ENCODE measurements around the gene RFPL1. TPM values are rescaled to one million over a fixed set of nuclear protein-coding genes. Genes with fewer than 3 reads are reported as not detected.
"Not testable (repeated sequence)": the region's sequence is repeated elsewhere in the genome, so short reads cannot be mapped to it uniquely, and the experiment has no call there.

RFPL1 gene
- total RNA-seq, result not detected

- H3K4me1 Mint-ChIP-seq; ATAC-seq (ENCODE audit: low read depth); H3K36me3 Mint-ChIP-seq; H3K27ac Mint-ChIP-seq; POLR2A ChIA-PET; DNase-seq; H3K9me3 Mint-ChIP-seq; H3K4me3 Mint-ChIP-seq: not testable (repeated sequence)
- peaks cover 34% of the 10 kb centered on the region for H3K27me3 Mint-ChIP-seq
Measured at GRCh38 chr22:29438283-29438682, at the start of gene RFPL1. TSS of gene RFPL1 (plus strand) at chr22:29438583.

- H3K27ac Mint-ChIP-seq, result peak overlapping the region; percentile 94
- DNase-seq (no peak), ATAC-seq (ENCODE audit: low read depth) (peak; percentile 11)
- H3K9me3 Mint-ChIP-seq, result no peaks in the 10 kb centered on the region
- H3K36me3 Mint-ChIP-seq, result peaks cover 10% of the 10 kb centered on the region
- no peaks in the 10 kb centered on the region for H3K27me3 Mint-ChIP-seq
- H3K4me3 Mint-ChIP-seq, result peak overlapping the region; percentile 95
- H3K4me1 Mint-ChIP-seq, result peaks cover 28% of the 10 kb centered on the region
- POLR2A ChIA-PET, result interaction anchor here (1.0 to 1.3 kb wide), 3 partner anchors 75 to 1035 kb away, joined by 3 to 6 read pairs (median 3); no protein-coding TSS in a partner anchor
Measured at GRCh38 chr22:29388759-29389090, 49.7 kb upstream of the RFPL1 start.

GRCh38 chr22:29390270-29390669, 48.1 kb upstream of the RFPL1 start:
- POLR2A ChIA-PET, result no interaction called here

DNA sequence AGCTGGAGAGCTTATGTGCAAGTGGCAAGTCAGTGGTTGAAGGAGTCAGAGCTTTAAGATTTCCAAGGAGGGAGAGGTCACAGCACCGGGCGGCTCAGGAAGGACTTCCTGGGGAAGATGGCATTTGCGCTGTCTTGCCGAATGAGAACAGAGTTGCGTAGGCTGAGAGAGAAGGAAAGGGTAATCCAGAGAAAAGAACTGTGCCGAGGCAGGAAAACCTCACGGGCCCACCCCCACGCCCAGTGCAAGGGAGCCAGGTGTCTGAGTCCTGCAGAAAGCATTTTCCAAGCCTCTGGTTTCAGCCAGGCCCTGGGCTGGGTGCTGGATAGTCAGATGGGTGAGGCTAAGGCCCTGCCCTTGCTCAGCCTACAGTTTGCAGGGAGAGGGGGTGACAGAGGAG, 46.8 kb upstream of the RFPL1 start:
- ATAC-seq (ENCODE audit: low read depth) (no peak), DNase-seq (no peak)
- H3K4me3 Mint-ChIP-seq, result no peak overlapping the region
- H3K36me3 Mint-ChIP-seq, result no peaks in the 10 kb centered on the region
- H3K9me3 Mint-ChIP-seq, result no peaks in the 10 kb centered on the region
- H3K27ac Mint-ChIP-seq, result no peak overlapping the region
- POLR2A ChIA-PET, result no interaction called here
- peaks cover 2% of the 10 kb centered on the region for H3K27me3 Mint-ChIP-seq
- peaks cover 20% of the 10 kb centered on the region for H3K4me1 Mint-ChIP-seq

More at GRCh38 chr22:29390270-29390669, 48.1 kb upstream of the RFPL1 start:
- Mint-ChIP-seq H3K36me3 (peaks cover 6% of the 10 kb centered on the region), H3K27me3 (no peaks in the 10 kb centered on the region), H3K4me1 (peaks cover 29% of the 10 kb centered on the region), H3K27ac (no peak overlapping the region), H3K9me3 (no peaks in the 10 kb centered on the region), H3K4me3 (no peak overlapping the region)
- no peak for DNase-seq
- ATAC-seq (ENCODE audit: low read depth), result no peak

DNA sequence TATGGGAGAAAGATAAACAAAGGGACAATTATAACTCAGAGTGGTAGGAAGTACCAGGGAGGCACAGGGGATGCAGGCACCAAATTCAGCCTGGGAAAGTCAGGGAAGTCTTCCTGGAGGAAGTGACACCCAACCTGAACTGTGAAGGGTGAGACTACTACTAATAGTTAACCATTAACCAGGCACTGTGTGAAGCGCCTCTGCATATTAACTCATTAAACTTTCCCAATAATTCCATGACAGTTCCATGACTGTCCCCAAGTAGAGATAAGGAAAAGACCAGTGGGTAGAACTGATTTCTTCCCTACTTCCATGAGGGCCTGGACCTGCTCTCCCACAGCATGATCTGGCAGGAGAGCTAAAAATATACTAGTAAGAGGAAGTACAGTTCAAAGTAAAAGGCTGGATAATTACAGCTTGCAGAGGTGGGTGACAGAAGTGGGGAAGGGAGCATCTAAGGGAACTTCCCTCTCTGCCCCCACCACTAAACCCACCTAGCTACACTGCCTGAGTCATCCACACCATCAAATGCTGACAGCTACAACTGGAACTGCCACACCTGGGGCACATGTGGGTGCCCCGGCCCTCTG, 45.3 kb upstream of the RFPL1 start:
- Mint-ChIP-seq H3K9me3 (no peaks in the 10 kb centered on the region), H3K4me1 (peaks cover 9% of the 10 kb centered on the region), H3K4me3 (no peak overlapping the region), H3K36me3 (no peaks in the 10 kb centered on the region), H3K27ac (no peak overlapping the region), H3K27me3 (peaks cover 2% of the 10 kb centered on the region)
- DNase-seq, result no peak
- ATAC-seq (ENCODE audit: low read depth), result no peak
- POLR2A ChIA-PET, result interaction anchor here (0.6 kb wide), 1 partner anchor 200 kb away, joined by 5 read pairs; no protein-coding TSS in a partner anchor

DNA sequence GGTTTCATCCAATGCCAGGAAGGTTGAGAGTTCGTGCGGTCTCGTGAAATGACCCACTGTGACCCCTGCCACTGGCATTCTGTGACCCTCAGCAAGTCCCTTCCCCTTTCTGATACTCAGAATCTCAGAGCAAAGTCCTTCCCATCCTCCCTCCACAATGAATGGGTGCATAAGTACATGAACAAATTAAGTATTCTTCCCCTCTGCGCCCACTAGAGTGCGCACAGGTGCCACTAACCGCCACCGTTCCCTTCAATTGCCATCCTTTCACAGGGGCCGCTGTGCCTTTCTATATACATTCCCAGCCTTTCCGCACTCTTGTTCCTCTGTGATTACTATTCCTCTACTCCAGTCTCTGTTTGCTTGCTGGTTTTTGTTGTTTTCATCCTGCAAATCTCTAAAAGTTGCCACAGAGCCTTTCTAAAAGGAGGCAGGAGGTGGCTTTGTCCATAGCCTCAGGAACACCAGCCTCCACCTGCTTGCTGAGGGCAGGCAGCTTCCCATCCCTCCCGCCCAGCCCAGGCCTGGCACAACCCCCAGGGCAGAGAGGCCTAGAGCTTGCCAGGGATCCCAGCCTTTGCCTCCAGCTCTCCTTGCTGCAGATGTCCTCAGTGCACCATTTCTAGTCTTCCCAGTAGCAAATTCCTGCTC, 43.3 kb upstream of the RFPL1 start:
- POLR2A ChIA-PET, result interaction anchor here (0.6 kb wide), 2 partner anchors 8 to 158 kb away, joined by 3 read pairs; partner anchors contain the start of gene THOC5
- ATAC-seq (ENCODE audit: low read depth) (peak; percentile 91), DNase-seq (peak; percentile 67)
- H3K4me3 Mint-ChIP-seq, result no peak overlapping the region
- H3K9me3 Mint-ChIP-seq, result no peaks in the 10 kb centered on the region
- peaks cover 6% of the 10 kb centered on the region for H3K4me1 Mint-ChIP-seq
- no peak overlapping the region for H3K27ac Mint-ChIP-seq
- peaks cover 2% of the 10 kb centered on the region for H3K27me3 Mint-ChIP-seq
- H3K36me3 Mint-ChIP-seq, result no peaks in the 10 kb centered on the region

DNA sequence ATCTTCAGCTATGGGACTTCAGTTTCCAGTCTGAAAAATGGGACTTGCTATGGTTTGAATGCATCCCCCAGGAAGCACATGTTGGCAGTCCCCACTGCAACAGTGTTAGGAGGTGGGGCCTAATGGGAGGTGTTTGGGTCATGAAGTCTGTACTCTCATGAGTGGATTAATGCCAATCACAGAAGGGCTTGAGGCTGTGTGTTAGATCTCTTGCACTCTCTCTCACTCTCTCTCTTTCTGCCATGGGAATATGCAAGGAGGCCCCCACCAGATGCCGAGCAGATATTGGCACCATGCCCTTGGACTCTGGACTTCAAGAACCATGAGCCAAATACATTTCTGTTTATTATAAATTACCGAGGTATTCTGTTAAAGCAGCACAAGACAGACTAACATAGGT, 42.3 kb upstream of the RFPL1 start:
- H3K36me3 Mint-ChIP-seq, result no peaks in the 10 kb centered on the region
- H3K4me1 Mint-ChIP-seq, result peaks cover 6% of the 10 kb centered on the region
- POLR2A ChIA-PET, result no interaction called here
- H3K27me3 Mint-ChIP-seq, result peaks cover 4% of the 10 kb centered on the region
- no peak for ATAC-seq (ENCODE audit: low read depth)
- H3K9me3 Mint-ChIP-seq, result no peaks in the 10 kb centered on the region
- DNase-seq, result no peak
- H3K27ac Mint-ChIP-seq, result no peak overlapping the region
- no peak overlapping the region for H3K4me3 Mint-ChIP-seq

GRCh38 chr22:29397791-29398190, 40.6 kb upstream of the RFPL1 start:
- no peaks in the 10 kb centered on the region for H3K9me3 Mint-ChIP-seq
- DNase-seq (no peak), ATAC-seq (ENCODE audit: low read depth) (no peak)
- no peak overlapping the region for H3K4me3 Mint-ChIP-seq
- no peak overlapping the region for H3K27ac Mint-ChIP-seq
- no peaks in the 10 kb centered on the region for H3K36me3 Mint-ChIP-seq
- peaks cover 7% of the 10 kb centered on the region for H3K4me1 Mint-ChIP-seq
- POLR2A ChIA-PET, result no interaction called here
- H3K27me3 Mint-ChIP-seq, result peaks cover 4% of the 10 kb centered on the region

- Mint-ChIP-seq H3K27ac (no peak overlapping the region), H3K4me3 (no peak overlapping the region), H3K9me3 (no peaks in the 10 kb centered on the region), H3K4me1 (peaks cover 1% of the 10 kb centered on the region), H3K27me3 (peaks cover 4% of the 10 kb centered on the region), H3K36me3 (no peaks in the 10 kb centered on the region)
- POLR2A ChIA-PET, result no interaction called here
- no peak for ATAC-seq (ENCODE audit: low read depth)
- no peak for DNase-seq
Measured at GRCh38 chr22:29400576-29400975, 37.8 kb upstream of the RFPL1 start.

DNA sequence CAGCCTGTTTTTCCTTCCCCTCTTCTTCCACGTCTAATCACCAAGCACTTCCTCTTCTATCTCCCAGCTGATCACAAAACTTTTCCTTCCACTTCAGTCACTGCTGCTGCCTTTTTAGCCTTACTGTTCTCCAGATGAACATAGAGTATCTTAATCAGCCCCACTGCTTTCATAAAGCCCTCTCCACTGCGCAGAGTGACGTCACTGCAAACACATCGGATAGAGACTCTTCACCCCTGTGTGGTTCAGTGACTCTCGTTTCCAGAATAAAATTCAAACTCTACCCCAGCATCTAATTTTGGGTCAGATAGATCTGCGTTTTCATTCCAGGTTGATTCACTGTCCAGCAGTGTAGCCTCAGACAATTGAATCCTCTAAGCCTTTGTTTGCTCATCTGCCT, 36.8 kb upstream of the RFPL1 start:
- POLR2A ChIA-PET, H3K4me1 Mint-ChIP-seq, H3K27me3 Mint-ChIP-seq: not testable (repeated sequence)

GRCh38 chr22:29408940-29409339, 29.4 kb upstream of the RFPL1 start:
- H3K36me3 Mint-ChIP-seq, result no peaks in the 10 kb centered on the region
- no peak for ATAC-seq (ENCODE audit: low read depth)
- H3K27me3 Mint-ChIP-seq, result no peaks in the 10 kb centered on the region

More for the DNA sequence above, 36.8 kb upstream of the RFPL1 start:
- H3K36me3 Mint-ChIP-seq; H3K27ac Mint-ChIP-seq; H3K9me3 Mint-ChIP-seq; ATAC-seq (ENCODE audit: low read depth); DNase-seq; H3K4me3 Mint-ChIP-seq: not testable (repeated sequence)

GRCh38 chr22:29411569-29412211, 26.7 kb upstream of the RFPL1 start:
- peak overlapping the region; percentile 25 for H3K27ac Mint-ChIP-seq
- H3K9me3 Mint-ChIP-seq; ATAC-seq (ENCODE audit: low read depth): not testable (repeated sequence)

More at GRCh38 chr22:29408940-29409339, 29.4 kb upstream of the RFPL1 start:
- POLR2A ChIA-PET, result no interaction called here
- no peak for DNase-seq
- no peaks in the 10 kb centered on the region for H3K9me3 Mint-ChIP-seq
- H3K4me1 Mint-ChIP-seq, result peaks cover 18% of the 10 kb centered on the region
- no peak overlapping the region for H3K4me3 Mint-ChIP-seq
- H3K27ac Mint-ChIP-seq, result no peak overlapping the region

DNA sequence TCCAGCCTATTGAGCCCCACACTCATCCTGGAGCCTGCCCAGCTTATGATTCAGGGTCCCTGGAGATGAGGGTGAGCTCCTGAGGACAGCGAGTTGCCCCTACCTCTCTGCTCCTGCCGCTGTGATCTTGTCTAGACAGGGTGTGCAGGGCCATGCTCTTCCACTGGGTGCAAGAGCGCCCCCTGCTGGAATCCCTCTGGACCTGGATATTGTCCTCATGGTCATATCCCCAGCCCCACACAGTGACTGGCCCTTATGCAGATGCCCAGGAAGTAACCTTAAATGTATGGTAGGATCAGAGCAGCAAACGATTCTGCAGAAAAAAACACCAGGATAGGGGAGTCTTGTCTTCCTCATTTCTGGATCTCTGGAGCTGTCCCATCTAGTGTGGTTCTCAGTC, 25.6 kb upstream of the RFPL1 start:
- H3K27me3 Mint-ChIP-seq, H3K36me3 Mint-ChIP-seq, H3K27ac Mint-ChIP-seq, DNase-seq, H3K4me3 Mint-ChIP-seq, H3K9me3 Mint-ChIP-seq: not testable (repeated sequence)
- POLR2A ChIA-PET, result interaction anchor here (0.6 kb wide), 1 partner anchor 884 kb away, joined by 3 read pairs; no protein-coding TSS in a partner anchor
- peaks cover 27% of the 10 kb centered on the region for H3K4me1 Mint-ChIP-seq
- ATAC-seq (ENCODE audit: low read depth), result peak; percentile 72

More at GRCh38 chr22:29411569-29412211, 26.7 kb upstream of the RFPL1 start:
- POLR2A ChIA-PET, result interaction anchor here (0.6 kb wide), 1 partner anchor 435 kb away, joined by 4 read pairs; no protein-coding TSS in a partner anchor
- not testable (repeated sequence) for H3K36me3 Mint-ChIP-seq, DNase-seq, H3K27me3 Mint-ChIP-seq, H3K4me3 Mint-ChIP-seq
- H3K4me1 Mint-ChIP-seq, result peaks cover 29% of the 10 kb centered on the region

Measured in activated naive CD8-positive, alpha-beta T cell treated with anti-CD3 and anti-CD28 coated beads, Interleukin-2, amount 10 ng/mL, durations not matched to agents 7 days and 5 days (primary cell).